Heart left ventricle (tissue), 16 donors: ENCODE results near the gene RGS18. TPM values are rescaled to one million over a fixed set of nuclear protein-coding genes. Genes with fewer than 3 reads are reported as not detected.

Experiments
- ATAC-seq, 4 donors: fragments of 200-7000 bp; cut with Tn5 transposase; one replicate each; pipeline ENCODE4 v1.9.1; 2020 to 2022; ENCODE audit warnings: moderate library complexity in 4 of 4, mild to moderate bottlenecking in 3 of 4, moderate number of reproducible peaks in 1 of 4
- DNase-seq, 5 donors: peaks; one replicate each; pipeline ENCODE4 v3.0.0-alpha.2; 2020
- H3K27ac ChIP-seq, 12 donors: fragments of 200-600 bp; sonication (generic) in 4 of 12; one replicate each; pipeline versions ENCODE4 v1.5.0 to v1.8.0; 2016 to 2022; ENCODE audit warnings: mild to moderate bottlenecking in 2 of 12
- H3K27me3 ChIP-seq, 9 donors: fragments of 200-600 bp; sonication (generic) in 2 of 9; one replicate each; pipeline versions ENCODE4 v1.5.1 to v1.8.0; 2016 to 2022; ENCODE audit warnings: mild to moderate bottlenecking in 3 of 9
- H3K36me3 ChIP-seq, 9 donors: fragments of 200-600 bp; sonication (generic) in 2 of 9; one replicate each; pipeline versions ENCODE4 v1.5.0 to v1.8.0; 2018 to 2022; ENCODE audit warnings: mild to moderate bottlenecking in 2 of 9
- H3K4me1 ChIP-seq, 12 donors: fragments of 200-600 bp; sonication (generic) in 4 of 12; one replicate each; pipeline versions ENCODE4 v1.5.0 to v1.8.0; 2016 to 2022; ENCODE audit warnings: mild to moderate bottlenecking in 3 of 12
- H3K4me3 ChIP-seq, 12 donors: fragments of 200-600 bp; sonication (generic) in 4 of 12; one replicate each; pipeline versions ENCODE4 v1.5.0 to v1.8.0; 2017 to 2022; ENCODE audit warnings: mild to moderate bottlenecking in 9 of 12, moderate library complexity in 4 of 12
- H3K9me3 ChIP-seq, 12 donors: fragments of 200-600 bp; sonication (generic) in 4 of 12; one replicate each; pipeline versions ENCODE4 v1.5.0 to v1.8.0; 2016 to 2022; ENCODE audit warnings: mild to moderate bottlenecking in 1 of 12
- CTCF ChIP-seq, 12 donors: fragments of 200-600 bp; sonication (generic) in 4 of 12; IDR thresholded peaks; one replicate each; pipeline versions ENCODE4 v1.5.0 to v1.8.0; 2018 to 2022; ENCODE audit warnings: antibody characterized with exemption in 12 of 12, mild to moderate bottlenecking in 5 of 12
- POLR2A ChIP-seq, 2 donors: fragments of 450-650 bp; IDR thresholded peaks; one replicate each; pipeline ENCODE4 v1.6.1; 2017; ENCODE audit warnings: antibody characterized with exemption in 2 of 2, mild to moderate bottlenecking in 2 of 2, moderate library complexity in 2 of 2
- WGBS, 4 donors: extraction: QIAGEN DNeasy Blood & Tissue Kit in 2 of 4; methylation state at CpG; one replicate each; pipeline versions ENCODE4 v1.1.5 to v1.1.7; 2013 to 2018; 5-methylcytosine and 5-hydroxymethylcytosine counted together
- intact Hi-C, 10 donors: fragments of 100-400 bp; cut with DNase I; formaldehyde crosslinking; loops; one replicate each; pipeline versions ENCODE4 v1.11.1 to v1.14.2; 2022
- polyA plus RNA-seq, 2 donors: library from polyadenylated mRNA; stranded (reverse); fragments of 200-250 nt; gene quantifications; one replicate each; pipeline ENCODE4 v1.2.3, GENCODE V29; 2013
- total RNA-seq, 9 donors: library from RNA; depleted of rRNA in 2 of 9; stranded (reverse); fragments of >200 nt in 2 of 9; fragmentation: NEBNext Ultra II Directional in 3 of 9; extraction: Animal tissue kit (Norgen Biotek cat#: 25700) in 3 of 9; gene quantifications; one replicate each; pipeline versions ENCODE4 v1.1.0 to v1.2.4, GENCODE V29; 2016 to 2023
- donor health status: ischemic (EF 13 %, LVEDD 7.1; RV severe dilation, severe dysfunction).
- donor health status: healthy with polysubstance abuse.
- donor health status: DM: no; HTN: yes; CAD: no.
- donor health status: DM: no; HTN: no; CAD: no.
- donor health status: ischemic (EF 25% LVEDD 6.9; RV normal size, moderate dysfunction).
- donor health status: ischemic (EF 25% LVEDD 5.7; RV mildly dilated, moderate dysfunction).
- donor health status: healthy.
- donor health status: DM: yes; HTN: yes; CAD: no.
- donor health status: ischemic (EF 35%, LVEDD 5.7; RV mildly dilated, moderate dysfunction).
- donor health status: nonischemic (EF 11% LVEDD 7.7; RV severe dilation, severe dysfunction).
- donor health status: DM: yes; HTN: yes; CAD: no.
- donor health status: PGD.
- donor health status: ischemic (EF 29% LVEDD 5.4; RV normal size, mild dysfunction).
- donor health status: nonischemic (EF 23%, LVEDD 6.1; RV moderate dilation, normal function).

Gene RGS18
- total and polyA plus RNA-seq, 11 donors, result 0.22 to 5.4 (median 0.69) TPM

- TF ChIP-seq POLR2A (IDR thresholded peaks at IDR 0.05), result no peak
- TF ChIP-seq CTCF (IDR thresholded peaks at IDR 0.05), result no peak
- no peaks in the 10 kb centered on the region for H3K27me3 ChIP-seq
- H3K4me1 ChIP-seq, result peaks cover 0 to 47% (median 0%) of the 10 kb centered on the region in 12 donors
- H3K9me3 ChIP-seq, result peaks cover 0 to 11% (median 0%) of the 10 kb centered on the region in 12 donors
- 75 to 85% (median 76%) methylated on average over 4 of the region's 4 CpGs for WGBS, 4 donors
- DNase-seq, result no peak
- no peaks in the 10 kb centered on the region for H3K36me3 ChIP-seq
- intact Hi-C loops, result no loop called here
- no peak for ATAC-seq
- H3K4me3 ChIP-seq, result no peak overlapping the region
- no peak overlapping the region for H3K27ac ChIP-seq
These were observed 10.7 kb downstream of the RGS18 start for GRCh38 chr1:192168964-192169363.

- DNase-seq (no peak), ATAC-seq (no peak)
- peaks cover 0 to 47% (median 0%) of the 10 kb centered on the region in 12 donors for H3K4me1 ChIP-seq
- H3K36me3 ChIP-seq, result no peaks in the 10 kb centered on the region
- no peak for TF ChIP-seq CTCF (IDR thresholded peaks at IDR 0.05)
- TF ChIP-seq POLR2A (IDR thresholded peaks at IDR 0.05), result no peak
- peaks cover 0 to 9% (median 0%) of the 10 kb centered on the region in 12 donors for H3K9me3 ChIP-seq
- no peaks in the 10 kb centered on the region for H3K27me3 ChIP-seq
- peak overlapping the region in 1 of 12 donors; percentile 61 for H3K27ac ChIP-seq
- no peak overlapping the region for H3K4me3 ChIP-seq
- WGBS, 4 donors, result 31 to 40% (median 38%) methylated on average over 6 of the region's 6 CpGs
- intact Hi-C loops, result no loop called here
These were observed 12.1 kb downstream of the RGS18 start for GRCh38 chr1:192170196-192170984.

- WGBS, 4 donors, result 77 to 83% (median 80%) methylated on average over 3 of the region's 3 CpGs
- no peak for ATAC-seq
- Histone ChIP-seq H3K27me3 (no peaks in the 10 kb centered on the region), H3K4me1 (peaks cover 0 to 51% (median 0%) of the 10 kb centered on the region in 12 donors), H3K27ac (peak overlapping the region in 1 of 12 donors; percentile 61), H3K9me3 (peaks cover 0 to 6% (median 0%) of the 10 kb centered on the region in 12 donors), H3K4me3 (no peak overlapping the region), H3K36me3 (no peaks in the 10 kb centered on the region)
- intact Hi-C loops, result no loop called here
- no peak for DNase-seq
- TF ChIP-seq POLR2A (IDR thresholded peaks at IDR 0.05) (no peak), CTCF (IDR thresholded peaks at IDR 0.05) (no peak)
These were observed 12.9 kb downstream of the RGS18 start for GRCh38 chr1:192171123-192171522.

- H3K27me3 ChIP-seq, result no peaks in the 10 kb centered on the region
- WGBS, 4 donors, result 70 to 84% (median 82%) methylated on average over 2 of the region's 2 CpGs
- peaks cover 0 to 22% (median 0%) of the 10 kb centered on the region in 12 donors for H3K4me1 ChIP-seq
- H3K4me3 ChIP-seq, result no peak overlapping the region
- ATAC-seq, result no peak
- intact Hi-C loops, result no loop called here
- no peaks in the 10 kb centered on the region for H3K36me3 ChIP-seq
- H3K27ac ChIP-seq, result peak overlapping the region in 1 of 12 donors; percentile 3
- H3K9me3 ChIP-seq, result peaks cover 0 to 6% (median 0%) of the 10 kb centered on the region in 12 donors
- no peak for TF ChIP-seq CTCF (IDR thresholded peaks at IDR 0.05)
- no peak for TF ChIP-seq POLR2A (IDR thresholded peaks at IDR 0.05)
- DNase-seq, result no peak
These were observed 17.7 kb downstream of the RGS18 start for GRCh38 chr1:192175971-192176370.
